IPS-18c (cell line): ENCODE results near the gene TMOD4.
A peak's percentile ranks its signal among the peaks of the same experiment; 100 is the strongest.
"Not testable (repeated sequence)": the region's sequence is repeated elsewhere in the genome, so short reads cannot be mapped to it uniquely, and the experiment has no call there.

Experiments used
- H3K4me3 ChIP-seq: 2 replicates; pipeline ENCODE4 v1.7.0; 2013; ENCODE audit warnings: low read depth, mild to moderate bottlenecking, low read length, moderate library complexity; ENCODE audit not compliant: insufficient read depth
- H3K9me3 ChIP-seq: one replicate; pipeline ENCODE4 v1.6.1; 2013; ENCODE audit warnings: mild to moderate bottlenecking, low read length, moderate library complexity; ENCODE audit not compliant: control insufficient read depth, insufficient read depth

The TMOD4 gene

DNA sequence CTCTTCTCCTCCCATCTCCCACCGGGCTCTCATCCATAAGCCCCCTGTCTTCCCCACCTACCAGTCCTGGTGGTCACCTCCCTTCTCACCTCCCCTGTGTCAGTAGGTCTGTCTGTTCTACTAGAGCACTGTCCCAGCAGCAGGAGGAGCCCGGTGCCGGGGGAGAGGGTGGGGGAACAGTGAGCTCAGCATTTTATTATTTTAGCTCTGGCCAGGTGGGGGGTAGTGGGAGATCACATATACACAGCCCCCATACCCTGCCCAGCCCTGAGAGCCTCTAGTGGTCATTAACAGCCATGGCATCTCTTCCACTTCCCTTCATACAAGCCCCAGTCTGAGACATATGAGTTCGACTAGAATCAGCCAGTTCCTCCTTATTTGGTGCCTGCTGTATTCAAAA is at the start of gene TMOD4:
Gene TMOD4, minus strand, starts transcription at position 119 of the 400 bp plus-strand sequence. CDS start 1,106 bp downstream, outside the sequence.
- Histone ChIP-seq H3K4me3 (no peak within 1 kb of the TSS), H3K9me3 (no peaks in the 10 kb centered on the region)

DNA sequence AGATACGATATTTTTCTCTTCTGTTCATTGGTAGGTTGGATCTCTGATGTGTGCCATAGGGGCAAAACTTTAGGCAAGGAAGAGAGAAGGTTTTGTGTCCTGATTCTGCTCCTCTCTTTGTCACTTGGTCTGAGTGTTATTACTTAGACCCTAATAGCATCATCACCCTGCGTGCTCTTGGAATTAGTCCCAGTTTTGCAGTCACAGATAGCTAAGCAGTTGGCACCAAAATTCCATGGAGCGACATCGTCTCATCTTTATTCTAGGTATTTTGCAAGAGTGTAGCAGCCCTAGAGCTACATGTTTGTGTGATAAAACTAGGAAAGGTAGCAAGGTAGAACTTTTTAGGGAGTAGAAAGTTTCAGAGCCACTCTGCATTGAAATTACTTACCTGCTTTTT is 46.3 kb upstream of the TMOD4 start:
- Histone ChIP-seq H3K9me3 (peaks cover 3% of the 10 kb centered on the region), H3K4me3 (no peak overlapping the region; the same call in 1 of the 2 replicates)

DNA sequence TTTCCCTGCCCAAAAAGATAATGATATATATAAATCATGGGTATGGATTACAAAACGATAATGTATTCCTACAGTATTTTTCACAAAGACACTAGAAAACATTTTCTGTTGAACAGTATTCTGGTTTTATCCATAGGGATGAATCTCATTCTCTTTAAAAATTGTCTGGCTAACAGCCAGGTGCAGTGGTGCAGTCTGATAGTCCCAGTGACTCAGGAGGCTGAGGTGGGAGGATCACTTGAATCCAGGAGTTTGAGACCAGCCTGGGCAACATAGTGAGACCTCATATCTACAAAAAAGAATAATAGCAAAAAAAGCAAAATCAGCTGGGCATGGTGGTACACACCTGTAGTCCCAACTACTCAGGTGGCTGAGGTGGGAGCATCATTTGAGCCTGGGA is 45.8 kb upstream of the TMOD4 start:
- Histone ChIP-seq H3K9me3 (peaks cover 3% of the 10 kb centered on the region), H3K4me3 (no peak overlapping the region)

DNA sequence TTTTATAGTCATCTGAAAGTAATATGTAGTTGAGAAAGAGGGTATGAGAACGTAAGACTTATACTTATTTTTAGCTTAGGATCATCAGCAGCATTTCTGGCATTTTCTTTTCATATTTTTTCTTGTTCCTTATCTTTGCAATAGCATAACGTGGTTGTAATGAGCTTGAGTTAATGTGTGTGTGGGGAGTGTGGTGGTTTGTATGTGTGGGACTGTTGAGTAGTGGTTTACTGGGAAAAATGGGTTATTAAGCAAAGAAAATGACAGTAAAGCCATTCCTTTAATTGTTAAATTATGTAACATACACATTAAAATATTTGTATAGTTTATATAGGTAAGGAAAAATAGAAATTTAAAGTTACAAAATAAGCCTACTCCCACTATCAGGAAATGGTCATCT is 37.8 kb upstream of the TMOD4 start:
- no peak overlapping the region for H3K4me3 ChIP-seq
- no peaks in the 10 kb centered on the region for H3K9me3 ChIP-seq

DNA sequence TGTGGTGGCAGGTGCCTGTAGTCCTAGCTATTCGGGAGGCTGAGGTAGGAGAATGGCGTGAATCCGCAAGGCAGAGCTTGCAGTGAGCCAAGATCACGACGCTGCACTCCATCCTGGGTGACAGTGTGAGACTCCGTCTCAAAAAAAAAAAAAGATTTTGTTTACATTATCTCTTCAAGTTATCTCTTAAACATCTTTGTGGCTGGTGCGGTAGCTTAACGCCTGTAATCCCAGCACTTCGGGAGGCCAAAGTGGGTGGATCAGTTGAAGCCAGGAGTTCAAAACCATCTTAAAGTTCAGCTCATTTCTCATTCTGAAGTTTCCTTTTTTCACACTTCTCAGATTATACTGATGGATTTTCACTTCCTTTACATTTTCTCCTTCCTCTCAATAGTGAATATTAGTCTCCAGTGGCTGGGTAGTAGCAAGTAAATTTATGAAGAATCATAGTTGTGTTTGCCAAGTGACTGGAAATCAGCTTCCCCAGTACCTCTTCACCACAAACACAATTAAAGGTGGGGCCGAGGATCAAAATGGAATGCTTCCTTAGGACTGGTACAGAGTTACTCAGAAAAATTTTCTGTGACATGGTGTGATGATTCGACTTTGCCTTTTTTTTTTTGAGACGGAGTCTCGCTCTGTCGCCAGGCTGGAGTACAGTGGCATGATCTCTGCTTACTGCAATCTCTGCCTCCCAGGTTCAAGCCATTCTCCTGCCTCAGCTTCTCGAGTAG is 36.4 kb upstream of the TMOD4 start:
- no peak overlapping the region for H3K4me3 ChIP-seq
- no peaks in the 10 kb centered on the region for H3K9me3 ChIP-seq

DNA sequence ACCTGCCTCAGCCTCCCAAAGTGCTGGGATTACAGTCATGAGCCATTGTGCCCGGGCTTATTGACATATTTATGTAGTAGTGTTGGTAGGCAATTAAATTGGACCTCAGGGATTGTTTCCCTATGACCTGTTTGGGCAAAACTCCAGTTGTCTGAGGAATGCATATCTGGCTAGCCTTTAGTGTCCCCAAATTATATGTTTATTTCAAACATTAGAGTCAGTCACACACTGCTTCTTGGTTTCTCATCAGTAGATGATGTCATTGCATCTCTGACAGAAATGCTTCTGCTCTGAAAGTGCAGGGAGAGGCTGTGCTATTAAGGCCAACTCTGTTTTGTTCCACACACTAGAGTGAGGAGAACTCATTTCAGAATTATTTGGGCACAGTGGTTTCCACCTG is 35.0 kb upstream of the TMOD4 start:
- Histone ChIP-seq H3K4me3 (no peak overlapping the region), H3K9me3 (no peaks in the 10 kb centered on the region)

DNA sequence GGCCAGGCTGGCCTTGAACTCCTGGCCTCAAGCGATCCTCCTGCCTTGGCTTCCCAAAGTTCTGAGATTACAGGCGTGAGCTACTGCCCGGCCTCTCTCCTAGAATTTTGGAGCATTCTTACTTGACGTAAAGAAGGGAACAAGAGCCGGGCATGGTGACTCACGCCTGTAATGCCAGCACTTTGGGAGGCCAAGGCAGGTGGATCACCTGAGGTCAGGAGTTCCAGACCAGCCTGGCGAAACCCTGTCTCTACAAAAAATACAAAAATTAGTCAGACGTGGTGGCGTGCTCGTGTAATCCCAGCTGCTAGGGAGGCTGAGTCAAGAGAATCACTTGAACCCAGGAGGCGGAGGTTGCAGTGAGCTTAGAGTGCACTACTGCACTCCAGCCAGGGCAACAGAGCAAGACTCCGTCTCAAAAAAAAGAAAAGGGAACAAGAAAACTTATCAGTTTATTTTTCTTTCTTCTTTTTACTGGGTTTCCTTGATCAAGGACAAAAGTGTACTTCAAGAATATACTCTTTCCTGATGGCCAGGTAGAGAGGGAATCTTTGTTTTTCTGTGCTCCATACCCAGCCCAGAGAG is 29.7 kb upstream of the TMOD4 start:
- not testable (repeated sequence) for H3K9me3 ChIP-seq, H3K4me3 ChIP-seq

DNA sequence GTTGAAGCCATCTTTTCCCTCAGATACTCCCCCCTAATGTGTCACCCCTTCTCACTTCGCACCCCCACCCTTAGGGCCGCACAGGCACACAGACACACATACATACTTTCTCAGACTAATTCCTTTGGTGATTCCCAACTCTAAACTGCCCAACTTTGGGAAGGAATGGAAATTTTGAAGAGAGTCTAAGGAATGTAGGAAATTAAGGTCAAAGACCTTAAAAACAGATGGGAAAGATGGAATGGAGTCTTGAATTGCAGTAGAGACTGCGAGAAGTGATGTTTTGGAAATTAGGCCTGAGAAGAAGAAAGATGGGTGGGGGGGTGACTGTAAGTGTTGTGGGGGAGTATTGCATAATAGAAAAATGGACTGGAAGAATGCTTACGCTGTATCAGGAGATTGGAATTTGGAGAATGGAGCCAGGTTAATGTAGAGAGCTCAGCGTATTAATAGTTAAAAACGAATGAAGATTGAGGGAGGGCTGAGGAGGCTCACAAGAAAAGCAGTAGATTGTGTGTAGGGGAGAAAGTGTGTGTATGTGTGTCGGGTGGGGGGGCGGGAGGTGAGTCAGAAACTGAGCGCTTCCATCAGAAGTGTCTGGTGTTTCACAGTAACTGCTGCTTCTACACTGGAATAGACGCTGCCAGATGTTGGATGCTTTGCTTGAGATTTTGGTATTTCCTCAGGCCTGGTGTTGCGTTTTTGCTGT is 24.2 kb upstream of the TMOD4 start:
- Histone ChIP-seq H3K9me3 (no peaks in the 10 kb centered on the region), H3K4me3 (peak overlapping the region; percentile 100)

DNA sequence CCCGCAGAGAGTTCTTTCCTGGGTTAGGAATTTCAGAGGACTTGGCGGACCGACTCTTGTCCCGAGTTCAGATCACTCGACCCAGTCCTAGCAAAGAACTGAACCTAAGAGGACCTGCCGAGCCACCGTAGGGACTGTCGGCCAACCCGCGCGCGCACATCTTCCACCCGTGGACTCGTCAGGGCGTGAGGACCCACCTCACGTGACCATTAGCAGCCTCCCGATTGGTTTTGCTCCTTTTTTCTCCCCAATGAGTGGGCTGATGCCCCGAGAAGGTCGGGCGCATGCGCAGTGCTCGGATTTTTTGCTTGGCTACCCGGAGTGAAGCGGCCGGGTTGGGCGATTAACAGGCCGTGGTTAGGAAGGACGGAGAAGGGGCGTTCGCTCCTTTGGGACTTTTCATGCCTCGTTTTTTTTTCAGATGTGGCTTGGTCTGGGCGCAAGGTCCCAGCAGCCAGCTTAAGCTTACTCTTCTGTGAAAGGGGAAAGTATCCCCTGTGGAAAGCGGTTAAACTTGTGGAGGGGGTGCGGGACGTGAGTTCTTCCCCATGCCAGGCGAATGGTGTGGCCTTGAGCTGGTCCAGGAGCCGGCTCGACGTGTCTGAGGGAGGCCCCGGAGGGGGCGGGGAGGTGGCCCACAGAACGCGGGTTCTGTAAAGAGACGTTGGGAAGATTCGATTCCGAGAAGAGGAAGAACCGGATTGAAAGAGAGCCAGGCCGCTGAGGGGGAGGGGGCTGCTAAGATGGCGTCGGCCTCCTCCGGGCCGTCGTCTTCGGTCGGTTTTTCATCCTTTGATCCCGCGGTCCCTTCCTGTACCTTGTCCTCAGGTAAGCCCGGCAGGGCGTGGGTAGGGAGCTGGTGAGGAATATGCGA is 22.7 kb upstream of the TMOD4 start, which contains the start of gene PIP5K1A:
Gene PIP5K1A, plus strand, starts transcription at position 299 of the 874 bp plus-strand sequence. Its CDS starts 445 bp downstream, at position 744.
- Histone ChIP-seq H3K9me3 (no peaks in the 10 kb centered on the region), H3K4me3 (peak within 1 kb of the TSS; percentile 100)

DNA sequence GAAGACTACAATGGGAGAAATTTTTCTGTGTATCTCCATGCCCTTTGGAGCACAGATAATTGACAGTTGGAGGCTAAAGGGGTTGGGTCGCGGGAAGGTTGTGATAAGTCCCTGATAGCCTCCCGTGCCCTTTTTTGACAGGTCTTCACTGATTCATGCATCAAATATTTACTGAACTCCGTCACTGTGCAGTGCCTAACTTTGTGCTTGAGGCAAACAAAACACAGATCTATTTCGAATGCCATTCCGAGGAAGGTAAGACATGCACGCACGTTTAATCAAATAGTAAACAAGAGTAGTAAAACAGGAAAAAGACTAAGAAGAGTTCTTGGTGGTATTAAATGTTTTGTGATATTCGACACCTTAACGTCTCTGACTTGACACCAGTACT is 22.1 kb upstream of the TMOD4 start:
- H3K4me3 ChIP-seq: peak overlapping the region; percentile 100
- H3K9me3 ChIP-seq: no peaks in the 10 kb centered on the region

DNA sequence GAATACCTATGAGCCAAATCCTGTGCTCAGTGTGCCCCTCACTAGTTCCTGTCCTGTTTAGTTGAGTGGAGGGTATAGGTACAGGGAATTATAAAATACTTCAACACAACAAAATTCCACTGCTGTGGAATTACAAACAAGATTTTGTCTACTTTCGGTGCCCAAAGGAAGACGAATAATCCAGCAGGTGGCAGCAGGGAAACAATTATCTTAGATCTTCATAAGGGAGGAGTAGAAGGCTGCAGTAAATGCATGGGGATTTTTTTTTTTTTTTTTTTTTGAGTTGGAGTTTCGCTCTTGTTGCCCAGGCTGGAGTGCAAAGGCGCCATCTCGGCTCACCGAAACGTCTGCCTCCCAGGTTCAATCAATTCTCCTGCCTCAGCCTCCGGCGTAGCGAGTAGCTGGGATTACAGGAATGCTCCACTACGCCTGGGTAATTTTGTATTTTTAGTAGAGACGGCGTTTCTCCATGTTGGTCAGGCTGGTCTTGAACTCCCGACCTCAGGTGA is 20.6 kb upstream of the TMOD4 start:
- Histone ChIP-seq H3K9me3 (no peaks in the 10 kb centered on the region), H3K4me3 (no peak overlapping the region)

DNA sequence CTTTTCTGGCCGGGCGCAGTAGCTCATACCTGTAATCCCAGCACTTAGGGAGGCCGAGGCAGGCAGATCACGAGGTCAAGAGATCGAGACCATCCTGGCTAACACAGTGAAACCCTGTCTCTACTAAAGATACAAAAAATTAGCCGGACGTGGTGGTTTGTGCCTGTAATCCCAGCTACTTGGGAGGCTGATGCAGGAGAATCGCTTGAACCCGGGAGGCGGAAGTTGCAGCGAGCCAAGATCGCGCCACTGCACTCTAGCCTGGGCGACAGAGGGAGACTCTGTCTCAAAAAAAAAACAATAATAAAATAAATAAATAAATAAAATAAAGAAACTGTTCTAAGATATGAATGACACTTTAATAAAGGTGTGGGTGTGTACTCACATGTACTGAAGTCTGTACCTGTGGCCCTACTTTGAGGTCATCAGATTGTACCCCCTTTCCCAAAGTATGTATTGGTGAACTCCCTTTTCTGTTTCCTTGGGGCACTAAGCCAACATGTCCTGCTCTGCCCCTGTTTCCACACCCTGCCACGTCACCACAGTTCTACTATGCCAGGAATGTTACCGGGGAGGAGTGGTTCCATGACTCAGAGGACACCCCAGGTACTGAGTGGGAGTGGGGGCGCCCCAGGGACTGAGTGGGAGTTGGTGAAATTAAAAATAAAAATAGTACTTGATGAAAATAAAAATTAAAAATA is 19.3 kb upstream of the TMOD4 start:
- H3K9me3 ChIP-seq, H3K4me3 ChIP-seq: not testable (repeated sequence)

DNA sequence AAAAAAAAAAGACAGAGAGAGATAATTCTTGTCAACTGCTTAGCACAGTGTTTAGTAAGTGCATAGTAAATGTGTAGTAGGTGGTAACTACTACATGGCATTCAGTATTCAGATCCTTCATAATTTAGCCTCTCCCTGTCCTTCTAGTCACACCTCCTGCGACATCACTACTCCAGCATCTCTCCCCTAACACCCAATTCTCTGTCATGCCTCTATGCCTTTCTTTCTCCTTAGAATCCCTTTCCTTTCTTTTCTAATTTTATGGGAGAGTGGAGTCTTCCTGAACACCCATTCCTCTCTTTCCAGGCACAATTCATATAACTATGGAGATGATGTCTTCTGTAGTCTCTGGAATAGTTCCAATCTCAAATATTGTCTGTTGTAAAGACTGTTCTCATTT is 18.1 kb upstream of the TMOD4 start:
- peaks cover 2% of the 10 kb centered on the region for H3K9me3 ChIP-seq
- no peak overlapping the region for H3K4me3 ChIP-seq

DNA sequence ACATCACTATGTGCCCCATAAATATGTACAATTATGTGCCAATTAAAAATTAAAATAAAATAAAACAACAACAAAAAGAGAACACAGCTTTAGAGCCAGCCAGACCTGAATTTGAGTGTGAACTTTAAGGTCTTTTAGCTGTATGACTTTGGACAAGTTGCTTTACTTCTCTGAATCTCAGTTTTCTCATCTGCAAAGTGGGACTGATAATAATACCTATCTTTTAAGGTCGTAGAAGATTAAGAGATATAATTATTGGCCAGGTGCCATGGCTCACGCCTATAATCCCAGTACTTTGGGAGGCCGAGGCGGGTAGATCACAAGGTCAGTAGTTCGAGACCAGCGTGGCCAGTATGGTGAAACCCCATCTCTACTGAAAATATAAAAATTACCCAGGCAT is 17.5 kb upstream of the TMOD4 start:
- Histone ChIP-seq H3K9me3 (peaks cover 2% of the 10 kb centered on the region), H3K4me3 (no peak overlapping the region)

DNA sequence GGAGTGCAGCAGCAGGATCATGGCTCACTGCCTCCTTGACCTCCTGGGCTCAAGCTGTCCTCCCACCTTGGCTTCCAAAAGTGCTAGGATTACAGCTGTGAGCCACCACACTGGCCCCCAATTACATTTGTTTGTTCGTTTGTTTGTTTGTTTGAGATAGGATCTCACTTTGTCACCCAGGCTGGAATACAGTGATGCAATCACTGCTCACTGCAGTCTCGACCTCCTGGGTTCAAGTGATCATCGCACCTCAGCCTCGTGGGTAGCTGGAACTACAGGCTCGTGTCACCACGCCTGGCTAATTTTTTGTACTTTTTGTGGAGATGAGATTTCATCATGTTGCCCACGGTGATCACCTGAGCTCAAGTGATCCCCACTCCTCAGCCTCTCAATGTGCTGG is 16.3 kb upstream of the TMOD4 start:
- Histone ChIP-seq H3K4me3 (no peak overlapping the region), H3K9me3 (peaks cover 2% of the 10 kb centered on the region)

DNA sequence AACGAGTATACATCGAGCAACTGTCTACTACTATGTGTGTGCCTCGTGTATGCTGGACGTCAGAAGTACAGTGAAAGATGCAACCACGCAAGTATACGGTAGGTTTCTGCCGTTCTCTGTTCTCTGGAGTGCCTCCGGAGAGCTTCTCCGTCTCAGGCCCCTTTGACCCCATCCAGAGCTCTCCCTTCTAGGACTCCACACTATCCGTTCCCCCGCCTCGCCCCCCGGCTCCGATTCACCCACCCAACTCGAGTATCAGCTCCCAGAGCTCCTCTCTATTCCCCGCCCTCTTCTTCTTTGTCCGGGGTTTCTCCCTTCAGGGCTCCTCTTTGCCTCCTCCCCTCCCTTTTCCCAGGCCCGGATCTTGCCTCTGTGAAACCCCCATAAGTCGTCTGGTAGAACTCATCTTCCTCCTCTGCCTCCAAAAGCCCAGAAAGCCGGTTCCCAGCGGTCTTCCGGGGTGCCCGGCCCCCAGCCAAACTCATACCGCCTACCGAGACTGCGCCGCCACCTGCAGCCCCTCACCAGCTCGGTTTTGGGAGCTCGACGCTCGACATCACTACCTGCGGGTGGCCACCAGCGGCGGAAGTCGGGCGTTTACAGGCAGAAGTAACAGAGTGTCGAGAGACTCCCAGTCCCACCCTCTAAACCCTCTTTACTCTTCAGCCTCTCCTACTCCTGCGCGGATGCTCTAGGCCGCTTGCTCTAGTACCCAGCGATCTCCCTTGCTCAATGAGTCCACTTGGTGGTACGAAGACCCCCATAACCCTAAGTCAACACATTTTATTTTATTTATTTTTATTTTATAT is 14.1 kb upstream of the TMOD4 start, which contains the start of gene VPS72:
Gene VPS72, minus strand, starts transcription at position 561 of the 809 bp plus-strand sequence. Its CDS starts 76 bp downstream, at position 485.
- Histone ChIP-seq H3K9me3 (peaks cover 2% of the 10 kb centered on the region), H3K4me3 (peak within 1 kb of the TSS; percentile 99)
